Liver (tissue), 9 donors: ENCODE results near the gene UPK2. TPM values are rescaled to one million over a fixed set of nuclear protein-coding genes. Genes with fewer than 3 reads are reported as not detected.
A peak's percentile ranks its signal among the peaks of the same experiment; 100 is the strongest.

Source experiments
- DNase-seq: peaks from one replicate; pipeline ENCODE4 v3.0.0-alpha.2; 2017; ENCODE audit warnings: low spot score
- H3K27ac ChIP-seq, 2 donors: one replicate each; pipeline ENCODE4 v1.7.0; 2013; ENCODE audit warnings: inconsistent platforms in 2 of 2, low read length in 2 of 2, control low read depth in 1 of 2, low read depth in 1 of 2, mild to moderate bottlenecking in 1 of 2
- H3K27me3 ChIP-seq, 4 donors: one replicate each; pipeline versions ENCODE4 v1.6.1 to v1.7.0; 2013; ENCODE audit warnings: low read length in 3 of 4, inconsistent platforms in 1 of 4, mild to moderate bottlenecking in 1 of 4, moderate library complexity in 1 of 4; ENCODE audit not compliant: control insufficient read depth in 4 of 4, insufficient read depth in 4 of 4
- H3K36me3 ChIP-seq, 4 donors: one replicate each; pipeline versions ENCODE4 v1.6.1 to v1.7.0; 2013; ENCODE audit warnings: low read length in 3 of 4, mild to moderate bottlenecking in 3 of 4, low read depth in 1 of 4, moderate library complexity in 1 of 4; ENCODE audit not compliant: control insufficient read depth in 4 of 4, insufficient read depth in 3 of 4
- H3K4me1 ChIP-seq, 4 donors: one replicate each; pipeline versions ENCODE4 v1.6.1 to v1.7.0; 2013; ENCODE audit warnings: low read length in 3 of 4, mild to moderate bottlenecking in 3 of 4, moderate library complexity in 1 of 4; ENCODE audit not compliant: control insufficient read depth in 4 of 4, insufficient read depth in 4 of 4
- H3K4me3 ChIP-seq, 3 donors: one replicate each; pipeline versions ENCODE4 v1.6.1 to v1.7.0; 2013; ENCODE audit warnings: low read length in 3 of 3, control low read depth in 1 of 3, low read depth in 1 of 3, mild to moderate bottlenecking in 1 of 3
- H3K9ac ChIP-seq, 2 donors: one replicate each; pipeline ENCODE4 v1.7.0; 2013; ENCODE audit warnings: low read length in 2 of 2, mild to moderate bottlenecking in 2 of 2, moderate library complexity in 2 of 2, control low read depth in 1 of 2, low read depth in 1 of 2
- H3K9me3 ChIP-seq, 4 donors: one replicate each; pipeline versions ENCODE4 v1.6.1 to v1.7.0; 2013; ENCODE audit warnings: low read length in 3 of 4; ENCODE audit not compliant: control insufficient read depth in 4 of 4
- EGR1 ChIP-seq, 2 donors: IDR thresholded peaks; 2 replicates each; pipeline ENCODE4 v1.6.1; 2016 to 2018; ENCODE audit warnings: antibody characterized with exemption in 2 of 2, low read depth in 2 of 2
- FOXA1 ChIP-seq: IDR thresholded peaks from 2 replicates; pipeline ENCODE4 v1.6.1; 2016; ENCODE audit warnings: antibody characterized with exemption
- GABPA ChIP-seq, 2 donors: IDR thresholded peaks in 1 of 2; conservative IDR thresholded peaks in 1 of 2; 2 replicates each; pipeline ENCODE4 v1.6.1; 2016; ENCODE audit warnings: antibody characterized with exemption in 2 of 2, mild to moderate bottlenecking in 1 of 2, moderate library complexity in 1 of 2
- HNF4A ChIP-seq, 2 donors: conservative IDR thresholded peaks; 2 replicates each; pipeline ENCODE4 v1.6.1; 2016; ENCODE audit warnings: antibody characterized with exemption in 2 of 2, mild to moderate bottlenecking in 2 of 2
- JUND ChIP-seq, 2 donors: IDR thresholded peaks; 2 replicates each; pipeline ENCODE4 v1.6.1; 2016; ENCODE audit warnings: antibody characterized with exemption in 2 of 2
- NR2F2 ChIP-seq: IDR thresholded peaks from 2 replicates; pipeline ENCODE4 v1.6.1; 2016; ENCODE audit warnings: antibody characterized with exemption
- RXRA ChIP-seq, 2 donors: IDR thresholded peaks; 2 replicates each; pipeline ENCODE4 v1.6.1; 2017 to 2018; ENCODE audit warnings: antibody characterized with exemption in 2 of 2, mild to moderate bottlenecking in 1 of 2
- SP1 ChIP-seq: IDR thresholded peaks from 2 replicates; pipeline ENCODE4 v1.6.1; 2018; ENCODE audit warnings: antibody characterized with exemption, mild to moderate bottlenecking
- TAF1 ChIP-seq: conservative IDR thresholded peaks from 2 replicates; pipeline ENCODE4 v1.6.1; 2016; ENCODE audit warnings: antibody characterized with exemption, mild to moderate bottlenecking
- YY1 ChIP-seq: IDR thresholded peaks from 2 replicates; pipeline ENCODE4 v1.6.1; 2016; ENCODE audit warnings: antibody characterized with exemption, mild to moderate bottlenecking
- whole genome bisulfite sequencing: extraction: QIAGEN DNeasy Blood & Tissue Kit; methylation state at CpG from one replicate; pipeline ENCODE4 v1.1.7; 2013; 5-methylcytosine and 5-hydroxymethylcytosine counted together
- polyA plus RNA-seq, 2 donors: library from polyadenylated mRNA; stranded (reverse) in 1 of 2; unstranded in 1 of 2; fragments of 200-250 nt in 1 of 2; fragments of >200 nt in 1 of 2; fragmentation: Nextera tagmentation in 1 of 2; extraction: Ambion mirVana in 1 of 2; gene quantifications; one replicate each; pipeline versions ENCODE4 v1.2.1 to v1.2.3, GENCODE V29; 2013 to 2015
- total RNA-seq, 2 donors: library from RNA; depleted of rRNA; stranded (reverse); fragments of >200 nt; gene quantifications; one replicate each; pipeline ENCODE4 v1.2.3, GENCODE V29; 2014
- TF ChIP-seq, protein P1 (sequence below): IDR thresholded peaks from 2 replicates; pipeline ENCODE4 v1.6.1; 2016; ENCODE audit warnings: antibody characterized with exemption, mild to moderate bottlenecking
- TF ChIP-seq, protein P2 (sequence below): IDR thresholded peaks from 2 replicates; pipeline ENCODE4 v1.6.1; 2016; ENCODE audit warnings: antibody characterized with exemption
- TF ChIP-seq, protein P3 (sequence below): IDR thresholded peaks from 2 replicates; pipeline ENCODE4 v1.6.1; 2016; ENCODE audit warnings: antibody characterized with exemption
- TF ChIP-seq, protein P4 (sequence below): fragments of 150-350 bp; IDR thresholded peaks from 2 replicates; pipeline ENCODE4 v1.5.1; 2017; ENCODE audit warnings: improper control_type of control experiment, low read depth, low read length; ENCODE audit not compliant: missing input control
- TF ChIP-seq, protein P5 (sequence below): IDR thresholded peaks from 2 replicates; pipeline ENCODE4 v1.6.1; 2016; ENCODE audit warnings: antibody characterized with exemption
- donor health status: healthy.
- donor health status: healthy.
- donor health status: healthy.
- donor health status: healthy.
- donor health status: healthy.

UPK2 gene
- total and polyA plus RNA-seq, 4 donors: not detected

DNA sequence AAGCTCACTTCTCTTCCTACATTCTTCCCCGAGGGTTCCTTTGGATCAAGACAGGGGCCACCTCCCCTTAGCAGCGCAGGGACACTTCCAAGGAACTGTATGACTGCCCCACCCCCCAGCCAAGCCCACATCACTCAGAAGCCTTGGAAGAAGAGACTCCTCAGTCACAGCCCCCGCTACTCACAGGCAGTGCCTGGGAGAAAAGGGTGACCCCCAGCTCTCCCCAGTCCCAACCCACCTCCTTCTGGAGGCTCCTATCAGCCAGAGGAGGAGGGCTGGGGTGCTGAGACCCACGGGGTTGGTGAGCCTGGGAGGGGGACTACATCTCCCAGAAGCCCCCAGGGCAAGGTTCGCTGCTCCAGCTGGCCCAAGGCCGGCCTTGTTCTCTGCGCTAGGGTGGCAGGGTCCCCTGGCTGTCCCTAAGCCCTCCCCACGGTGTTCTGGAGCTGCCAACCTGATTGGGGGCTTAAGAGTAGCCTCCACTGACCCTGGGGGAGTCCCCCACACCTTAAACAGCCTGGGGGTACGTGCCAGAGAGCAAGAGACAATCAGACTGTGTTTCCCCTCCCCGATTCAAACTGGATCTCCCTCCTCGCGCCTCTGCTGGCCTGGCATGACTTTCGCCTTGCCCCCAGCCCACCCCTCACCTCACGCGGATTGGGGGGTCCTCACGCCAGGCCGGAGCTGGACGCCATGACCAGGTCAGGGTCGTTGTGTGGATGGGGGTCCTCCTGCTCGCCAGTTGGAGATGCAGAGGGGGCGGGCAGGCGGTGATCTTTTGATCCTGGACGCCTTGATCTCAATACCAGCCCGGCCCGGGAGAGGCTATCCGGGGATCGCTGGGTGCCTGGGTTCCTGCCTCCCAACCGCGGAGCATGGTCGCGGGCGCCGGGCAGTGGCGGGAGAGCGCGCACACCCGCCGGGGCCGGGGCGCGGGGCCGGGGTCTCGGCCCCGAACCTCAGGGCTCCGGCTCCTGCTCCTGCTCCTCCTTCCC, 31.2 kb upstream of the UPK2 start:
- Histone ChIP-seq H3K27me3 (no peaks in the 10 kb centered on the region), H3K4me3 (peak overlapping the region; percentile 75 to 85 (median 76)), H3K9me3 (no peaks in the 10 kb centered on the region), H3K4me1 (peaks cover 20 to 70% (median 59%) of the 10 kb centered on the region in 4 donors), H3K36me3 (no peaks in the 10 kb centered on the region), H3K27ac (peak overlapping the region; percentile 91 to 94), H3K9ac (peak overlapping the region; percentile 68 to 72)
- TF ChIP-seq EGR1 (IDR thresholded peaks at IDR 0.05; ENCODE audit: low read depth in 2 of 2): no peak
- no peak for TF ChIP-seq GABPA (IDR thresholded peaks at IDR 0.05 in 1 of 2, conservative IDR thresholded peaks at IDR 0.05 in 1 of 2)
- TF ChIP-seq HNF4A (conservative IDR thresholded peaks at IDR 0.05): no peak
- TF ChIP-seq FOXA1: no peak
- DNase-seq: no peak
- under 1% methylated on average over 45 of the region's 45 CpGs for WGBS

DNA sequence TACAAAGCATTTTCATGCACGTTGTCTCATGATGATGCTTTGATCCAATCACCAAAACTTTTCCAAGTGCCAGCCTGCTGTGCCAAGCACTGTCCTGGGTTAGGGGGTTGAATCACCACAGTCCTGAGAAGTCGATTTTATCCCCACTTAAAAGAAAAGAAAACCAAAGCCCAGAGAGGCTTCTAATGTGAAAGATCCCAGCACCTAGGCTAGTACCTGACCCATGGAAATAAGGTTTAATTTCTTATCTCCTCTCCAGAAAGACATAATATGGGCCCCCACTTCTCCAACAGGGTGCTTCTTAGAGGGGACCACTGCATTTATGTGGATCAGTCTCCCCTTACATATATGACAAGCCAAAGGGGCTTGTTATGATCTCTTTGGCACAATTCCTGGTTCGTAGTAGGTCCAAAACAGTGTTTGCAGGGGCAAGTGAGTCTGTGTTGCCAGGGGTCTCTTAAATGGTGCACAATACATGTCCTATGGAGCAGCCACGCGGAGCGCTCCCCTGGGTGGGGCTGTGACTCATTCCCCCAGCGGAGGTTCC, 28.5 kb upstream of the UPK2 start:
- DNase-seq: no peak
- H3K27ac ChIP-seq: peak overlapping the region; percentile 97 to 99
- H3K9ac ChIP-seq: peak overlapping the region in 1 of 2 donors; percentile 4
- TF ChIP-seq JUND (IDR thresholded peaks at IDR 0.05): peak in 1 of 2 donors; percentile 79
- TF ChIP-seq GABPA (IDR thresholded peaks at IDR 0.05 in 1 of 2, conservative IDR thresholded peaks at IDR 0.05 in 1 of 2): no peak
- no peaks in the 10 kb centered on the region for H3K36me3 ChIP-seq
- H3K27me3 ChIP-seq: no peaks in the 10 kb centered on the region
- no peaks in the 10 kb centered on the region for H3K9me3 ChIP-seq
- H3K4me3 ChIP-seq: no peak overlapping the region
- 6% methylated on average over 7 of the region's 7 CpGs for WGBS
- peaks cover 7 to 51% (median 39%) of the 10 kb centered on the region in 4 donors for H3K4me1 ChIP-seq

DNA sequence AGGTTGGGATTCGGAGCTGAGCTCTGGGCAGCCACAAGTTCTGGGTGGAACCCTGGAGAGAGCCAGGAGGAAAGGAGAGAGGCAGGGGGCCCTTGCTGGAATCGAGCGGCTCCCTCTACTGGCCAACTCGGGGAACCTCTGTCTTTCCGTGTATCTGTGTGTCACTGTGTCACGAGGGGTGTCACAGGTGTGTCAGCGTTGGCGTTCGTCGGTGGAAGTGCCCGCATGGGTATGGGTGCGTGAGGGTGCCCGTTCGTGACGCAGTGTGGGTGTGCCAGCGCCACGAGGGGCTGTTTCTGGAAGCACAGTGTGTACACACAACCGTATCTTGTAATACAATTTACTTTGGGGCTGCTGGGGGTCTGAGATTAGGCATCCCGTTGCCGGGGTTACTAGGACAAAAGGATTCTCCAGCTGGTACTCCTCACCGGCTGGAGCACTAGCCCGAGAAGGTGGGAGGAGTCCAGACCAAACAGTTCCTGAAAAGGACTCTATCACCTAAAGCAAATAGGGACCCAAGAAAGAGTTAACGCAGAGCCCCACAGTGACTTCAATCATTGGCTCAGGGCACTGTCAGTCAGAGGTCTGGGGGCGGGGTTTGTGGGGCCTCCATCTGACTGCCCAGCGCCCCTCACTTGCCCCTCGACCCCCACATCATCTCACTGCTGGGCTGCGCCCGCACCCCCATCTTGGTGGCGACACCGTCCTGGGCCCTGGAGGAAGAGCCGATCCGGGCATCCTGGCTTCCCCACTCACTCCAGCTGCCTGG, 27.8 kb upstream of the UPK2 start:
- peak overlapping the region; percentile 72 to 90 (median 88) for H3K4me3 ChIP-seq
- peak overlapping the region; percentile 68 to 95 for H3K9ac ChIP-seq
- peaks cover 4 to 44% (median 33%) of the 10 kb centered on the region in 4 donors for H3K4me1 ChIP-seq
- peak overlapping the region; percentile 97 to 99 for H3K27ac ChIP-seq
- no peaks in the 10 kb centered on the region for H3K36me3 ChIP-seq
- H3K9me3 ChIP-seq: no peaks in the 10 kb centered on the region
- WGBS: under 1% methylated on average over 32 of the region's 32 CpGs
- peak; percentile 94 for DNase-seq
- H3K27me3 ChIP-seq: no peaks in the 10 kb centered on the region
- TF ChIP-seq RXRA (IDR thresholded peaks at IDR 0.05): peak; percentile 34 to 59
- no peak for TF ChIP-seq SP1
- TF ChIP-seq EGR1 (IDR thresholded peaks at IDR 0.05; ENCODE audit: low read depth in 2 of 2): no peak
- TF ChIP-seq, protein P1, sequence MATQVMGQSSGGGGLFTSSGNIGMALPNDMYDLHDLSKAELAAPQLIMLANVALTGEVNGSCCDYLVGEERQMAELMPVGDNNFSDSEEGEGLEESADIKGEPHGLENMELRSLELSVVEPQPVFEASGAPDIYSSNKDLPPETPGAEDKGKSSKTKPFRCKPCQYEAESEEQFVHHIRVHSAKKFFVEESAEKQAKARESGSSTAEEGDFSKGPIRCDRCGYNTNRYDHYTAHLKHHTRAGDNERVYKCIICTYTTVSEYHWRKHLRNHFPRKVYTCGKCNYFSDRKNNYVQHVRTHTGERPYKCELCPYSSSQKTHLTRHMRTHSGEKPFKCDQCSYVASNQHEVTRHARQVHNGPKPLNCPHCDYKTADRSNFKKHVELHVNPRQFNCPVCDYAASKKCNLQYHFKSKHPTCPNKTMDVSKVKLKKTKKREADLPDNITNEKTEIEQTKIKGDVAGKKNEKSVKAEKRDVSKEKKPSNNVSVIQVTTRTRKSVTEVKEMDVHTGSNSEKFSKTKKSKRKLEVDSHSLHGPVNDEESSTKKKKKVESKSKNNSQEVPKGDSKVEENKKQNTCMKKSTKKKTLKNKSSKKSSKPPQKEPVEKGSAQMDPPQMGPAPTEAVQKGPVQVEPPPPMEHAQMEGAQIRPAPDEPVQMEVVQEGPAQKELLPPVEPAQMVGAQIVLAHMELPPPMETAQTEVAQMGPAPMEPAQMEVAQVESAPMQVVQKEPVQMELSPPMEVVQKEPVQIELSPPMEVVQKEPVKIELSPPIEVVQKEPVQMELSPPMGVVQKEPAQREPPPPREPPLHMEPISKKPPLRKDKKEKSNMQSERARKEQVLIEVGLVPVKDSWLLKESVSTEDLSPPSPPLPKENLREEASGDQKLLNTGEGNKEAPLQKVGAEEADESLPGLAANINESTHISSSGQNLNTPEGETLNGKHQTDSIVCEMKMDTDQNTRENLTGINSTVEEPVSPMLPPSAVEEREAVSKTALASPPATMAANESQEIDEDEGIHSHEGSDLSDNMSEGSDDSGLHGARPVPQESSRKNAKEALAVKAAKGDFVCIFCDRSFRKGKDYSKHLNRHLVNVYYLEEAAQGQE: peak; percentile 32
- TF ChIP-seq, protein P2, sequence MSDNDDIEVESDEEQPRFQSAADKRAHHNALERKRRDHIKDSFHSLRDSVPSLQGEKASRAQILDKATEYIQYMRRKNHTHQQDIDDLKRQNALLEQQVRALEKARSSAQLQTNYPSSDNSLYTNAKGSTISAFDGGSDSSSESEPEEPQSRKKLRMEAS: no peak
- TF ChIP-seq GABPA (IDR thresholded peaks at IDR 0.05 in 1 of 2, conservative IDR thresholded peaks at IDR 0.05 in 1 of 2): no peak
- TF ChIP-seq YY1: no peak
- TF ChIP-seq, protein P3, sequence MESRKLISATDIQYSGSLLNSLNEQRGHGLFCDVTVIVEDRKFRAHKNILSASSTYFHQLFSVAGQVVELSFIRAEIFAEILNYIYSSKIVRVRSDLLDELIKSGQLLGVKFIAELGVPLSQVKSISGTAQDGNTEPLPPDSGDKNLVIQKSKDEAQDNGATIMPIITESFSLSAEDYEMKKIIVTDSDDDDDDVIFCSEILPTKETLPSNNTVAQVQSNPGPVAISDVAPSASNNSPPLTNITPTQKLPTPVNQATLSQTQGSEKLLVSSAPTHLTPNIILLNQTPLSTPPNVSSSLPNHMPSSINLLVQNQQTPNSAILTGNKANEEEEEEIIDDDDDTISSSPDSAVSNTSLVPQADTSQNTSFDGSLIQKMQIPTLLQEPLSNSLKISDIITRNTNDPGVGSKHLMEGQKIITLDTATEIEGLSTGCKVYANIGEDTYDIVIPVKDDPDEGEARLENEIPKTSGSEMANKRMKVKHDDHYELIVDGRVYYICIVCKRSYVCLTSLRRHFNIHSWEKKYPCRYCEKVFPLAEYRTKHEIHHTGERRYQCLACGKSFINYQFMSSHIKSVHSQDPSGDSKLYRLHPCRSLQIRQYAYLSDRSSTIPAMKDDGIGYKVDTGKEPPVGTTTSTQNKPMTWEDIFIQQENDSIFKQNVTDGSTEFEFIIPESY: no peak
- TF ChIP-seq NR2F2: no peak
- TF ChIP-seq JUND (IDR thresholded peaks at IDR 0.05): peak in 1 of 2 donors; percentile 76
- peak; percentile 24 to 25 for TF ChIP-seq HNF4A (conservative IDR thresholded peaks at IDR 0.05)
- no peak for TF ChIP-seq FOXA1
- TF ChIP-seq, protein P4, sequence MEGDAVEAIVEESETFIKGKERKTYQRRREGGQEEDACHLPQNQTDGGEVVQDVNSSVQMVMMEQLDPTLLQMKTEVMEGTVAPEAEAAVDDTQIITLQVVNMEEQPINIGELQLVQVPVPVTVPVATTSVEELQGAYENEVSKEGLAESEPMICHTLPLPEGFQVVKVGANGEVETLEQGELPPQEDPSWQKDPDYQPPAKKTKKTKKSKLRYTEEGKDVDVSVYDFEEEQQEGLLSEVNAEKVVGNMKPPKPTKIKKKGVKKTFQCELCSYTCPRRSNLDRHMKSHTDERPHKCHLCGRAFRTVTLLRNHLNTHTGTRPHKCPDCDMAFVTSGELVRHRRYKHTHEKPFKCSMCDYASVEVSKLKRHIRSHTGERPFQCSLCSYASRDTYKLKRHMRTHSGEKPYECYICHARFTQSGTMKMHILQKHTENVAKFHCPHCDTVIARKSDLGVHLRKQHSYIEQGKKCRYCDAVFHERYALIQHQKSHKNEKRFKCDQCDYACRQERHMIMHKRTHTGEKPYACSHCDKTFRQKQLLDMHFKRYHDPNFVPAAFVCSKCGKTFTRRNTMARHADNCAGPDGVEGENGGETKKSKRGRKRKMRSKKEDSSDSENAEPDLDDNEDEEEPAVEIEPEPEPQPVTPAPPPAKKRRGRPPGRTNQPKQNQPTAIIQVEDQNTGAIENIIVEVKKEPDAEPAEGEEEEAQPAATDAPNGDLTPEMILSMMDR: peak; percentile 93
- TF ChIP-seq TAF1: no peak
- TF ChIP-seq, protein P5, sequence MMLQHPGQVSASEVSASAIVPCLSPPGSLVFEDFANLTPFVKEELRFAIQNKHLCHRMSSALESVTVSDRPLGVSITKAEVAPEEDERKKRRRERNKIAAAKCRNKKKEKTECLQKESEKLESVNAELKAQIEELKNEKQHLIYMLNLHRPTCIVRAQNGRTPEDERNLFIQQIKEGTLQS: no peak
